ENCODE results near the gene NFKB1.
"Not testable (repeated sequence)": the region's sequence is repeated elsewhere in the genome, so short reads cannot be mapped to it uniquely, and the experiment has no call there.

NFKB1 gene

DNA sequence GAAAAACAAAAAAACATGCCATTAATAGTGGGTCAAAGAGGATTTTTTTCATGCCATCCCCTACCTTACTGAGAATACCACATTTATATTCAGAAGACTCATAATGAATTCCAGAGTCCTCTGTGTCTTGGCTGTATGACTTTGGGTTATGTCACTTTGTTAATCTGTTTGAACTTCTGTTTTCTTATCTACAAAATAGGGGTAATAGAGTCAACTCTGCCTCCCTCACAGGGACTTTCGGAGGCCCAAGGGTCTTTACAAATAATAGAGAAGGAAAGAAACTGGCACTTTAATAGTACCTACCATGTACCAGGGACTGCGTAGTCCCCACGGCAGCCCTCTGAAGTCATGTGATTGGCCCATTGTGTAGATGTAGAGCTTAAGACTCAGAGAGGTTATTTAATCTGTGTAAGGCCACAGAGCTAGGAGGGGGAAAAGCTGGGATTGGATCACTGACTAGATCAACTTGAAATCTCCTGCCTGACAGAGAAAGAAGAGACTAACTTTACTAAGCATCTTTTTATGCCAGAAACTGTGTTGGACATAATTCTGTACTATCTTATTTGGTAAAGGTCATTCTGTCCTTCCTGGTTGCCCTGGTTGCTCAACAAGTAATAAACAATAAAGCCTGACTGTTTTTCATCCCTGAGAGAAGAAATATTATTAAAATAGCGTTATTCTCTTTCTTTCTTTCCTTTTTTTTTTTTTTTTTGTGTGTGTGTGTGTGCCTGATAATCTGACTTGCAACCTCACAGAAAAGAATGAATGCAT is 59.6 kb downstream of the NFKB1 start:
- in situ Hi-C loops (cut with MboI; ENCODE audit: low sequenced_read_pairs): no loop called here

- in situ Hi-C loops (cut with MboI; ENCODE audit: low sequenced_read_pairs): no loop called here
These were observed 61.8 kb downstream of the NFKB1 start for GRCh38 chr4:102563000-102563399.

DNA sequence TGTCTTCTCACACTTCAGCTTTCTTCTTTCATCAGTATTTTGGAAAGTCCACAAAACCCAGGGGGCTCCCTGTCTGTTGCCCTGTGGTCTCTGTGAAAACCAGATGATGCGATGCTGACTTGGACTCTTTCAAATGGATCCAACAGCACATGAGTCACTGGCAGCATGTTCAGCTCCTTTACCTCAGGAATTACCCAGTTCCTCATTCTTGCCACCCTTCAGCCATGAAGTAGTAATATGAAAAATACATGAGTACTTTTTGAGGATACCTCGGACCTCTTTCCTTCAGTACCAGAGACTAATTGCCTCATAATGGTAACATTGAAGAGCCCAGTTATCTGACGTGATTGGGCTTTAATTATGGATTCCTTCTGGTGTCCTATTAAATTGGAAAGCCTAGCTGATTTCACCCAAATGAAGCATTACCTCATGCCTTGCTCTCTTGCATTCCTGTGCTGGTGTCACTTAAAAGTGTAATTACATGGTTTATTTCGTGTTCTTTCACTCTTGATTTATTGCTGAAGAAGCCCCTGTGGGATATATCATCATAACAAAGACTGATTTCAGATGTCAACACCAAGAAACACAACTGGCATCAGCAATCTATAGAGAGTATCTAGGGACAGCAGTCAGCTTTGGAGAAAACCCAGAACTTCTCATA is 63.4 kb downstream of the NFKB1 start:
- in situ Hi-C loops (cut with MboI; ENCODE audit: low sequenced_read_pairs): no loop called here

GRCh38 chr4:102565696-102566095 is 64.5 kb downstream of the NFKB1 start:
- in situ Hi-C loops (cut with MboI; ENCODE audit: low sequenced_read_pairs): no loop called here

- in situ Hi-C loops (cut with MboI; ENCODE audit: low sequenced_read_pairs): no loop called here
These were observed 65.3 kb downstream of the NFKB1 start for GRCh38 chr4:102566426-102566825.

DNA sequence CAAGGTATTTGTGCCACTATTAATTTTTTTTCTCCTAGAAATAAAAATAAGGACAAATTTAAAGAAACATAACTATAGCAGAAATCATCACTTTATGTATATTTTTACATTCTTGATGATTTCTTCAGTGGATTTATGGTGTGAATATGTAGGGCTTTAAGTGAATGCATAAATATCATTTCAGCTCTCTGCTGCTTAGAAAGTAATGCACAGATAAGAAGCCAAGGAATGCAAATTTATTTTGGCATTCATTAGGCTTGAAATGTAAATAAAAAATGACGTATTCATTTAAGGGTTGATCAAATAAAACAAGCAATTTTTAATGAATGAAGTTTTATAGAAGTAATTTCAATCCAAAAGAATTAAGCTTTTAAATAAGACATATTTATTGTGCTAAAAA is 66.3 kb downstream of the NFKB1 start:
- in situ Hi-C loops (cut with MboI; ENCODE audit: low sequenced_read_pairs): no loop called here

DNA sequence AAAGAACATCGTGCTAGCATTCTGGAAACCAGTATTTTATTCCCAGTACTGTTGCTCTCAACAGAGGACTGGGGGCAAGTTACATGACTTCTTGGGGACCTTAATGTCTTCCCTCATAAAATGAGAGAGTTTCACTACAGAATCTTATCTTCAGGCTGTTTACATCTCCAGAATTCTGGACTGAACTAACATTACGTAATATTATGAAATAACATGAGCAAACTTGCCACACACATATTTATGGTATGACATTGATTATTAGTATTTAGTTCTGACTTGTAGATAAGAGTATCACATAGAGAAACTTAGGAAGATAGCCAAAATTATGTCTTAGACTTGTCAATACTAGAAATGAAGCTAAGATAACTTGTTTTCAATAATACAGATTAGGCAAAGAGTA is 68.0 kb downstream of the NFKB1 start:
- in situ Hi-C loops (cut with MboI; ENCODE audit: low sequenced_read_pairs): no loop called here

DNA sequence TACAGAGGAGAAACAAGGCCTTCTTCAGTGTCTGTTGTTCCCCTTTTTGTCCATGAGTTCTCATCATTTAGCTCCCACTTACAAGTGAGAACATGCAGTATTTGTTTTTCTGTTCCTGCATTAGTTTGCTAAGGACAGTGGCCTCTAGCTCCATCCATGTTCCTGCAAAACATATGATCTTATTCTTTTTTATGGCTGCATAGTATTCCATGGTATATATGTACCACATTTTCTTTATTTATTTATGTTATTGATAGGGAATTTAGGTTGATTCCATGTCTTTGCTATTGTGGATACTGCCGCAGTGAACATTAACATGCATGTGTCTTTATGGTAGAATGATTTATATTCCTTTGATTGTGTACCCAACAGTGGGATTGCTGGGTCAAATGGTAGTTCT is 69.1 kb downstream of the NFKB1 start:
- in situ Hi-C loops (cut with MboI; ENCODE audit: low sequenced_read_pairs): not testable (repeated sequence)

GRCh38 chr4:102572452-102572851 is 71.3 kb downstream of the NFKB1 start:
- in situ Hi-C loops (cut with MboI; ENCODE audit: low sequenced_read_pairs): no loop called here

DNA sequence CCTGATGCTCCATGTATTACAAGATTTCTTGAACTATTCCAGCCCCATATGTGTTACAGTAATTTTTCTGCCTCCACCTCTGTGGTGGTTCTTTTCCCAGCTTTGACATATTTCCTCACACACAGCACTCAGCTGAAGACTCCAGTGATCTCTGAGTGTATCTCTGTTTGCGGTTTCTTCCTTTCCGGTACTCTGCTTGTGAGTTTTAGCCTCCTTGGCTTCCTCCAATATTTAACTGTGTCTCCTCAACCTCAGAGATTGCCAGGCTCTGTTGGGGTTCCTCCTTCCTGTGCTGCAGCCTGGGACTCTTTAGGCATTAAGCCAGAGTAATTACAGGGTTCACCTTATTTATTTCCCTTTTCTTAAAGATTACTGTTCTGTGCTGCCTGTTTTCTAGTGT is 73.2 kb downstream of the NFKB1 start:
- in situ Hi-C loops (cut with MboI; ENCODE audit: low sequenced_read_pairs): no loop called here

GRCh38 chr4:102575369-102576129 is 74.4 kb downstream of the NFKB1 start:
- in situ Hi-C loops (cut with MboI; ENCODE audit: low sequenced_read_pairs): no loop called here

DNA sequence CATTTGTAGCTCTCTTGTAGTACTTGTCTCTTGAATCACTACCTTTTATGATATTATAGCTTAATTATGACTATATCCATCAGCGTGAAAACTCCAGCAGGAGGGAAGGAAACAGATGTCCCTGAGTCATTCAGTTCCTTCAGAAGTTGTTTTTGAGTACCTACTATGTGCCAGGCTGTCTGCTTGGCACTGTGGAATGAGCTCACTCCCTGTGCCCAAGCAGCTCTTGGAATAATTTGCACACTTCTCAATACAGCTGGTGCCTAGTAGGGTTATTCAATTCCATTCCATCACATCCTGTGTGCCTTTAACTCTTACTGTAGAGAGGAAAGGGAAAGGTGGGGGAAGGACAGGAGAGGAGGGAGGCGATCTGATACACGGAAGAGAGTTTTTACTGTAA is 77.1 kb downstream of the NFKB1 start:
- in situ Hi-C loops (cut with MboI; ENCODE audit: low sequenced_read_pairs): no loop called here

- in situ Hi-C loops (cut with MboI; ENCODE audit: low sequenced_read_pairs): no loop called here
These were observed 77.7 kb downstream of the NFKB1 start for GRCh38 chr4:102578819-102579218.

- in situ Hi-C loops (cut with MboI; ENCODE audit: low sequenced_read_pairs): no loop called here
These were observed 78.8 kb downstream of the NFKB1 start for GRCh38 chr4:102579794-102580462.

- in situ Hi-C loops (cut with MboI; ENCODE audit: low sequenced_read_pairs): no loop called here
These were observed 79.3 kb downstream of the NFKB1 start for GRCh38 chr4:102580463-102580842.

GRCh38 chr4:102584091-102584490 is 82.9 kb downstream of the NFKB1 start:
- in situ Hi-C loops (cut with MboI; ENCODE audit: low sequenced_read_pairs): no loop called here

- in situ Hi-C loops (cut with MboI; ENCODE audit: low sequenced_read_pairs): no loop called here
These were observed 84.2 kb downstream of the NFKB1 start for GRCh38 chr4:102585329-102585728.

DNA sequence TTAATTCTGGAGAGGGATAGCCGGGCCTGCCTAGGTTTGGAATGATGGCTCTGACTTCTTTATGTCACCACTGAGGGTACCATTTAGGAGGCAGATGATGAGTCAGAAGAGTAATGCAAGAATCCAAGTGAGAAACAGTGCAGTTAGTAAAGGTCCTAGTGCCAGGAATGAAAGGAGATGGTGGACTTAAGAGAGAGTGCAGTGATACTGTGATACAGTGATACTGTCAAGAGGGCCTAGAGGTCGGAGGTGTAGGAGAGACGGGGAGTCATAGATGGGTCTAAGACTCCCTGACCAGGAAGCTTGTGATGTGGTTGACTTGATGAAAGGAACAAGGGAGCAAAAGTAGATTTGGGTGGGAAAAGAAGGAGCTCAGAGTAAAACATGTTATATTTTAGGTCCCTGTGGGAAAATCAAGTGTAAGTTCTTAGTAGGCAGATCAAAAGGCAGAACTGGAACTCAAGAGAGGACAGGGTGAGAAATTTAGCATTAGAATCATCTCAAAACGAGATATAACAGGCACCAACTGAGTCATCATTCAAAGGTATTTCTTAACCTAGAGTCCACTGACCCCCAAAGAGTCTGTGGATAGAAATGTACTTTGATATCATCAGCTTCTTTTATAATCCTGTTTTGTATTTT is 85.0 kb downstream of the NFKB1 start:
- in situ Hi-C loops (cut with MboI; ENCODE audit: low sequenced_read_pairs): no loop called here

DNA sequence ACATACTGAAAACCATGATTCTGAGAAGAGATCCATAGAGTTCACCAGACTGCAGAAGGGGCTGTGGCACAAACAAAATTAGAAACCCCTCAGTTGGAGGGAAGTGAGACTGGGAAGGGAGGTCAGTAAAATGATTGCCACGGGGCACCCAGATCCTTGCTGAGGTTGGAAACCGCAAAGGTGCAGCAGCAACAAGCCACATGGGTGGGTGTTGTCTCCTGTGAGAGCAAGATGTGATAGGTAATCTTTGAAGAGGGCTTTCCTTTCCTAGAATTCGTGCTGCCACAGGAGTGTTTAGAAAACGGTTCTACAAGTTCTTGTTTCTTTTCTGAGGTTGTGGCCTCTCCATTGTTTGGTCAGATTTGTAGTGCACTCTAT is 85.5 kb downstream of the NFKB1 start:
- in situ Hi-C loops (cut with MboI; ENCODE audit: low sequenced_read_pairs): no loop called here

- in situ Hi-C loops (cut with MboI; ENCODE audit: low sequenced_read_pairs): no loop called here
These were observed 88.6 kb downstream of the NFKB1 start for GRCh38 chr4:102589743-102590142.

DNA sequence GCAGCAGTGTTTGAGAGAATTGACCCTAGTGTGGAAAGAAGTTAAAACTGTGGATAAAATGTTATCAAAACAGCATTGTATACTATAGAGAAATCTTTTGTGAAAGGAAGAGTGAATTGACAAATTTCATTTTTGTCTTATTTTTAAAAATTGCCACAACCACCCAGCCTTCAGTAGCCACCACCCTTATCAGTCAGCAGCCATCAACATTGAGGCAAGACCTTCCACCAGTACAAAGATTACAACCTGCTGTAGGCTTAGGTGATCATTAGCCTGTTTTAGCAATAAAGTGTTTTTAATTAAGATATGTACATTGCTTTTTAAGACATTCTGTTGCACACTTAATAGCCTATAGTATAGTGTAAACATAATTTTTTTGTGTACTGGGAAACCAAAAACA is 91.1 kb downstream of the NFKB1 start:
- in situ Hi-C loops (cut with MboI; ENCODE audit: low sequenced_read_pairs): no loop called here

All from HL-60/S4 (cell line).